C4-2B (cell line): ENCODE data around the gene UHRF1.

ENCODE experiments used
- H3K27ac ChIP-seq: fragments of 450-650 bp; 2 replicates; pipeline ENCODE4 v1.5.1; 2017
- CTCF ChIP-seq: fragments of 450-650 bp; conservative IDR thresholded peaks from 2 replicates; pipeline ENCODE4 v1.5.1; 2017; ENCODE audit warnings: mild to moderate bottlenecking
- ZFX ChIP-seq: fragments of 450-650 bp; IDR thresholded peaks from 2 replicates; pipeline ENCODE4 v1.6.1; 2017

Gene UHRF1

GRCh38 chr19:4909156-4909896, at the start of gene UHRF1:
Gene UHRF1, plus strand, starts transcription at chr19:4909501. Its CDS starts 1,385 bp downstream, at chr19:4910886.
- H3K27ac ChIP-seq, result peak within 1 kb of the TSS; percentile 83
- no peak for TF ChIP-seq CTCF
- TF ChIP-seq ZFX, result peak; percentile 48; the same call in 1 of the 2 replicates

GRCh38 chr19:4859697-4860096, 49.6 kb upstream of the UHRF1 start:
- H3K27ac ChIP-seq, result no peak overlapping the region
- TF ChIP-seq ZFX (no peak), CTCF (no peak)

GRCh38 chr19:4861147-4861546, 48.2 kb upstream of the UHRF1 start:
- TF ChIP-seq ZFX, result no peak
- no peak for TF ChIP-seq CTCF
- peak overlapping the region; percentile 51 for H3K27ac ChIP-seq

- peak overlapping the region; percentile 77 for H3K27ac ChIP-seq
- no peak for TF ChIP-seq ZFX
- no peak for TF ChIP-seq CTCF
Measured at GRCh38 chr19:4866595-4867424, 42.5 kb upstream of the UHRF1 start.

GRCh38 chr19:4867534-4868285, 41.6 kb upstream of the UHRF1 start, which contains the start of gene PLIN3:
Gene PLIN3, minus strand, starts transcription at chr19:4867667. Its CDS starts 6,273 bp downstream, at chr19:4861394.
- no peak for TF ChIP-seq ZFX
- TF ChIP-seq CTCF, result no peak
- peak within 1 kb of the TSS; percentile 77 for H3K27ac ChIP-seq

GRCh38 chr19:4868286-4868834, 40.9 kb upstream of the UHRF1 start:
- TF ChIP-seq ZFX (no peak), CTCF (no peak)
- H3K27ac ChIP-seq, result peak overlapping the region; percentile 77
